GM21360 (cell line): ENCODE results near the gene NOBOX.
A peak's percentile ranks its signal among the peaks of the same experiment; 100 is the strongest.
"Not testable (repeated sequence)": the region's sequence is repeated elsewhere in the genome, so short reads cannot be mapped to it uniquely, and the experiment has no call there.

ENCODE experiments used
- ATAC-seq: cut with Tn5 transposase; IDR thresholded peaks from one replicate; pipeline ENCODE4 v1.9.1; 2021; ENCODE audit warnings: mild to moderate bottlenecking, moderate library complexity; ENCODE audit not compliant: unreplicated experiment

Gene NOBOX

DNA sequence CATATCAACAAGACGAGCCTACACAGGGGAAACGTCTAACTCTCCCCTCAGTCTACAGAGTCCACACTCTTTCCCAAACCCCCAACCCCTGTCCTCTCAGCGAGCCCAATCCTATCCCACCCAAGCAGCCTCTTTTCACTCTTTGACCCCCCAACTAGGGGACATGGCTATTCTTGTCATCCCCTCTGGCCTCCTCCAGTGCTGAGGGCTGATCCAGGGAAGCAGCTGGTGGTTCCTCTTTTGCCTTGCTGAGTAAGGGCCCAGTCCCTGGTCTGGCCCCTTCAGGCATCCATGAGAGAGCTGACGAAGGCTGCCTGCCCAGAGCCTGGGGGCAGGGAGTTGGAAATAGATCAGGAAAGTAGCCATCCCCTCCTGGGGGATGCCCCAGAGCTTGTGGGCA is 6.4 kb downstream of the NOBOX start:
- no peak for ATAC-seq

- ATAC-seq = peak; percentile 75
These were observed 11.7 kb downstream of the NOBOX start for GRCh38 chr7:144391823-144392255.

- no peak for ATAC-seq
These were observed 12.5 kb downstream of the NOBOX start for GRCh38 chr7:144391014-144391413.

GRCh38 chr7:144390481-144390880 is 13.0 kb downstream of the NOBOX start:
- no peak for ATAC-seq

- ATAC-seq = no peak
These were observed 14.5 kb downstream of the NOBOX start for GRCh38 chr7:144388950-144389349.

DNA sequence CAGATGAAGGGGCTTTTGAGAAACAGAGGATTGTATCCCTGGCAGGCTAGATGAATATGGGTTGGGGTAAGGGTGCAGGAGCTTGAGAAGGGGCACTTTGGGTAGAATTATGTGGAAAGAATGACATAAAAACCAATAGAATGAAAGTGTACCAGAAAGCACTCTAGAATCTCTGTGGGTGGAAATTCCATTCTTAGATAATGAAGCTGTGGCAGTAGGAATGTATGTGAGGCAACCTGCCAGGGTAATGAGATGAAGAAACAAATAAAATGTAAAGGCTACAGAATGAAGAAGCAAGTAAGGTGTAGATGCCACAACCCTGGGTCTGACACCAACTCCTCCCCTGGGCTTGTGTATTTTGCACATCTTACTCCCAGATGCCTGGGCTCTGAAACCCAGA is 16.8 kb downstream of the NOBOX start:
- ATAC-seq = no peak

GRCh38 chr7:144384555-144385245 is 18.8 kb downstream of the NOBOX start:
- no peak for ATAC-seq

GRCh38 chr7:144384071-144384470 is 19.4 kb downstream of the NOBOX start:
- ATAC-seq = peak; percentile 53

DNA sequence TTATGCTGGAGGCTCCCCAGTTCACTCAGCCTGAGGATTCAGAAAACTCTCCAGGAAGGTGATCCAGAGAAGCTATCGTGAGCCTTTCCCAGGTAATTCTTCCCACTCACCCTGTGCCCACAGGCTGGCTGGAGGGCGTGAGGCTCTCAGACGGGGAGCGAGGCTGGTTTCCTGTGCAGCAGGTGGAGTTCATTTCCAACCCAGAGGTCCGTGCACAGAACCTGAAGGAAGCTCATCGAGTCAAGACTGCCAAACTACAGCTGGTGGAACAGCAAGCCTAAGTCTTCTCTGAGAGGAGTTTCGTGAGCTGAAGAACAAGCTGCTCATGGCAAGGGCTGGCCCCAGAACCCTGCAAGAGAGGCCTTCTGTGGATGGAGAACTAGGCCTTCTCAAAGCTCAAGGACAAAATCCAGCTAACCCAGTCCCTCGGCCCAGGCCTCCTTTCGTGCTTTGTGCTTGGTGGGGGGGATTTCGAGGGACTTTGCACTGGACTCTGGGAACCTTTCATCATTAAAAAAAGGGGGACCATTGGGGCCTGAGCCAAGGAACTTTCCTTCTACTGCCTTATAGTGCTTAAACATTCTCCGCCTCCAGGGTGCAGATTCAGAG is 23.6 kb downstream of the NOBOX start:
- no peak for ATAC-seq

- ATAC-seq = no peak
These were observed 24.8 kb downstream of the NOBOX start for GRCh38 chr7:144378651-144379050.

DNA sequence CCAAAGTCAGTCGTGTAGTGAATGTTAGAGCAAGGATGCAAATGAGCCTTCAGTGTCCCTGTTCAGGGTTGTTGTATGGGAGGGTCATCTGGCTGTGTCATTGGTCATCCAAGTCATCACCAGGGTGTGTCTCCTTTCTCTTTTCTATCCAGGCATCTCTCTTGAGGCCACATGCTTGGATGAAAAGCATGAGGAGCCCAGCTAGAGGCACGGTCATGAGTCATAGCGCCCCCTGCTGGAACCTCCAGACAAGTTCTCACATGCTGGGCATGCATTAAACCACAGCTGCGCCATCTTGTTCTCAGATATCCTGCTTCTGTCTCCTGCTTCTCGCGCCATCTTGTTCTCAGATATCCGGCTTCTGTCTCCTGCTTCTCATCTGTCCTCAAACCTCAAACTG is 34.3 kb downstream of the NOBOX start:
- ATAC-seq = peak; percentile 55

DNA sequence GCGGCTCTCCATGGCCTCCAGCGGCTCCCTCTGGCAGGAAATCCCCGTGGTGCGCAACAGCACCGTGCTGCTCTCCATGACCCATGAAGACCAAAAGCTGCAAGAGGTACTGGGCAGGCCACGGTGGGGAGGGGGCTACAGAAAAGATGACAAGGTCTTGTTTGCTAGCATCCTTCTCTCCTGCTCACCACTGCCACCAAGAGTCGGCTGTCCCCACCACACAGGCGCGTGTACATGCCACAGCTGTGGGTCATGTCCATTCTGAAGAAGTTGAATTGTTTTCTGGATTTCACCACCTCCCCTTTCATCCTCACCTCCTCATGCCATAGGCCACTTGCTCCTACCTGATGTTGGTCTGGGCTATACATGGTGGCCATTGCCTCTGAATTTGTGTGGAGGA is 36.2 kb downstream of the NOBOX start:
- not testable (repeated sequence) for ATAC-seq

DNA sequence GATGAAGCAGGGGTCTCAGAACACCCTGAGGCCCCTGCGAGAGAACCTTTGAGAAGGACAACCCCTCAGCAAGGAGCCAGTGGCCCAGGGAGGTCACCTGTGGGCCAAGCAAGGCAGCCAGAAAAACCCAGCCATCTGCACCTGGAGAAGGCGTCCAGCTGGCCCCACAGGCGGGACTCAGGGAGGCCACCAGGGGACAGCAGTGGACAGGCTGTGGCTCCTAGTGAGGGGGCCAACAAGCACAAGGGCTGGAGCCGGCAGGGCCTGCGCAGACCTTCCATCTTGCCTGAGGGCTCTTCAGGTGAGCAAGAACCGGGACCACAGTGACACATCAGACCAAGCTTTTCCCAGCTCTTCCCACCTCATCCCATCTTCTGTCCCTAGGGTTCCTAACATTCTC is 38.0 kb downstream of the NOBOX start:
- not testable (repeated sequence) for ATAC-seq

DNA sequence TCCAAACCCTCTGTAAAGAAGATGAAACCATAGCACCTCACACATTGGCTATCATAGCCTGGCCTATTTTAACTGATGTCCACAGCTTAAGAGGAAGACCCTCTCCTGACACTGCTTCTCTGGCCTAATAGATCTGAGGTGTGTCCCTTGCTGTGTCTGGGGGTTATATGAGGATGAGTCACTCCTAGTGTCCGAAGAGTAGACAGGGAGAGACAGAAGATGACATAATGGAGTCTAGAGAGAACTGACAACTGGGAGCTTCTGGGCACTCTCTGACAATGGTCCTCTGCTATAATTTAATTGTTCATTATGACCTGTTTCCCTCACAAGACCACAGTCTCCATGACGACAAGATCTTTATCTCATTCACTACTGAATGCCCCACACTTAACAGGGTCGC is 41.4 kb downstream of the NOBOX start:
- not testable (repeated sequence) for ATAC-seq

GRCh38 chr7:144356860-144357259 is 46.6 kb downstream of the NOBOX start:
- not testable (repeated sequence) for ATAC-seq

GRCh38 chr7:144356185-144356584 is 47.3 kb downstream of the NOBOX start:
- not testable (repeated sequence) for ATAC-seq

DNA sequence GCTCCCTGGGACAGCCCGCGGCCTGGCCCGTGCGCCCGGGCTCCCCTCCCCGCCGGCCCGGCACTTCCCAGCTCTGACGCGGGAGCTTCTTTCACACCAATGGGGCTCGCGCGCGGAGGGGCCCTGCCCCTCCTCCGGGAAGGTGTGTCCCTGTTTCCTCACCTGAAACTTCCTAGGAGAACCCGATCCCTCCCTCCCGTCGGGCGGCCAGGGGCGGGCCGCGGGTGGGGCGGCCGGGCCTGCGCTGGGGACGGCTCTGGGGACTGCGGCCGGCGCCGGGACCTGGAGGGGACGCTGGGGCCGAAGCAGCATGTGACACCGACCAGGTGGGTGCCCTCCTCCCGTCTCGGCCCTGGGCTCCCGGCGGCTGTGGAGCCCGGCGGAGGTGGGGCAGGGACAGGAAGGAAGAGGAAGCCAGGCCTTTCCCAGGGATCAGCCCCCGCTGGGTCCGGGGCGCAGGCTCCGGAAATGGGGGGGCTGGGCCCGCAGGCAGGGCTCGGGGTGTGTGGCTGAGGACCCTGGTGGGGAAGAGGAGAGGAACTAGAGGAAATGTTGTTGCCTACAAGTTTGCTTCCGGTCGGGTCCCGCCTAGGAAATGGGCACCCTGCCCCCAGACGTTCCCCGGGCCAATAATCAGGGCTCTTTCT is 48.2 kb downstream of the NOBOX start, which contains the start of gene ARHGEF5:
Gene ARHGEF5, plus strand, starts transcription at position 227 of the 647 bp plus-strand sequence. CDS start 7,268 bp downstream, outside the sequence.
- peak; percentile 71 for ATAC-seq

- not testable (repeated sequence) for ATAC-seq
These were observed 51.8 kb downstream of the NOBOX start for GRCh38 chr7:144351667-144352066.

DNA sequence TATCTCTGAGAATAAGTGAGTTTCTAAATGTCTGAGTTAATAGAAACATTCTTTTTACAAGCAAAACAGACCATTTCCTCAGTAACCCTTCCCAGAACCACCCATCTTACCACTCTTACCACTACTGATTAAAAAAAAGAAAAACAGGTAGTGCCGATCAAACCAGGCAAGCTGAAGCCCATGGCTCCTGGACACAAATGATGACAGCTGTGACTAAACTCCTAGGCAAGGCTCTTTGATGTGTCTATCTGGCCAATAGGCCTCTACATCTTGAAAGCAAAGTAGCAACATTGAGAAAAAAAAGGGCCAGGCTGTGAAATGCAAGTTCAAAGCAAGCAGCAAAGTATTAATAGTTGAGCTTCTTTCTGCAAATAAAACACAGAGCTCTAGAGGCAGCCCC is 54.9 kb downstream of the NOBOX start:
- ATAC-seq = not testable (repeated sequence)
